Gastroesophageal sphincter (tissue), 4 donors: ENCODE results near the gene VCL. TPM values are rescaled to one million over a fixed set of nuclear protein-coding genes. Genes with fewer than 3 reads are reported as not detected.
"Not testable (repeated sequence)": the region's sequence is repeated elsewhere in the genome, so short reads cannot be mapped to it uniquely, and the experiment has no call there.

Source experiments
- ATAC-seq: fragments of 150-250 bp; one replicate; pipeline ENCODE4 v1.9.1; 2016; ENCODE audit warnings: mild to moderate bottlenecking, moderate library complexity
- H3K27ac ChIP-seq, 4 donors: fragments of 200-600 bp; sonication (generic) in 3 of 4; 1 replicate in 3 of 4; 2 replicates in 1 of 4; pipeline ENCODE4 v1.5.1; 2016 to 2019
- H3K27me3 ChIP-seq: fragments of 200-600 bp; sonication (generic); one replicate; pipeline ENCODE4 v1.5.1; 2019
- H3K36me3 ChIP-seq, 2 donors: fragments of 200-600 bp; sonication (generic); one replicate each; pipeline ENCODE4 v1.5.1; 2019; ENCODE audit warnings: control low read depth in 1 of 2
- H3K4me1 ChIP-seq, 3 donors: fragments of 200-600 bp; sonication (generic); 1 replicate in 2 of 3; 2 replicates in 1 of 3; pipeline ENCODE4 v1.5.1; 2016 to 2019; ENCODE audit warnings: control low read depth in 2 of 3
- H3K4me3 ChIP-seq, 2 donors: fragments of 200-600 bp; sonication (generic); one replicate each; pipeline ENCODE4 v1.5.1; 2019; ENCODE audit warnings: mild to moderate bottlenecking in 1 of 2, moderate library complexity in 1 of 2
- H3K9me3 ChIP-seq, 3 donors: fragments of 200-600 bp; sonication (generic); one replicate each; pipeline ENCODE4 v1.5.1; 2017 to 2019; ENCODE audit warnings: control low read depth in 2 of 3
- EP300 ChIP-seq: sonication (generic); formaldehyde crosslinking; IDR thresholded peaks from one replicate; pipeline ENCODE4 v1.6.1; 2017; ENCODE audit warnings: antibody characterized with exemption, mild to moderate bottlenecking
- POLR2A ChIP-seq, 2 donors: fragments of 450-650 bp; IDR thresholded peaks; one replicate each; pipeline ENCODE4 v1.6.1; 2017; ENCODE audit warnings: antibody characterized with exemption in 2 of 2, mild to moderate bottlenecking in 2 of 2, moderate library complexity in 1 of 2
- POLR2AphosphoS5 ChIP-seq: sonication (generic); formaldehyde crosslinking; IDR thresholded peaks from one replicate; pipeline ENCODE4 v1.6.1; 2017; ENCODE audit warnings: antibody characterized with exemption
- WGBS, 2 donors: methylation state at CpG; one replicate each; pipeline ENCODE4 v1.1.5; 2018; ENCODE audit warnings: low coverage in 1 of 2; 5-methylcytosine and 5-hydroxymethylcytosine counted together
- total RNA-seq, 4 donors: library from RNA; depleted of rRNA; stranded (reverse); fragments of >200 nt; gene quantifications; one replicate each; pipeline ENCODE4 v1.1.0, GENCODE V29; 2016
- TF ChIP-seq, protein P1 (sequence below), 4 experiments: fragments of 200-600 bp in 2 of 4; fragments of 450-650 bp in 2 of 4; sonication (generic) in 1 of 4; IDR thresholded peaks; one replicate each; pipeline ENCODE4 v1.5.1; 2017 to 2019; ENCODE audit warnings: antibody characterized with exemption in 4 of 4, mild to moderate bottlenecking in 2 of 4, moderate library complexity in 2 of 4

Gene VCL
- total RNA-seq, 4 donors from 2014 or later: 433 to 615 (median 440) TPM

GRCh38 chr10:74123081-74123480 is 125.2 kb downstream of the VCL start:
- Histone ChIP-seq H3K9me3 (no peaks in the 10 kb centered on the region), H3K4me1 (peaks cover 0 to 50% (median 0%) of the 10 kb centered on the region in 3 donors), H3K4me3 (no peak overlapping the region), H3K27ac (peak overlapping the region in 3 of 4 donors; percentile 39 to 62 (median 57)), H3K36me3 (peaks cover 0 to 94% of the 10 kb centered on the region in 2 donors), H3K27me3 (no peaks in the 10 kb centered on the region)
- ATAC-seq: no peak
- TF ChIP-seq EP300 (no peak), POLR2A (IDR thresholded peaks at IDR 0.05) (no peak), POLR2AphosphoS5 (no peak)
- TF ChIP-seq, protein P1, sequence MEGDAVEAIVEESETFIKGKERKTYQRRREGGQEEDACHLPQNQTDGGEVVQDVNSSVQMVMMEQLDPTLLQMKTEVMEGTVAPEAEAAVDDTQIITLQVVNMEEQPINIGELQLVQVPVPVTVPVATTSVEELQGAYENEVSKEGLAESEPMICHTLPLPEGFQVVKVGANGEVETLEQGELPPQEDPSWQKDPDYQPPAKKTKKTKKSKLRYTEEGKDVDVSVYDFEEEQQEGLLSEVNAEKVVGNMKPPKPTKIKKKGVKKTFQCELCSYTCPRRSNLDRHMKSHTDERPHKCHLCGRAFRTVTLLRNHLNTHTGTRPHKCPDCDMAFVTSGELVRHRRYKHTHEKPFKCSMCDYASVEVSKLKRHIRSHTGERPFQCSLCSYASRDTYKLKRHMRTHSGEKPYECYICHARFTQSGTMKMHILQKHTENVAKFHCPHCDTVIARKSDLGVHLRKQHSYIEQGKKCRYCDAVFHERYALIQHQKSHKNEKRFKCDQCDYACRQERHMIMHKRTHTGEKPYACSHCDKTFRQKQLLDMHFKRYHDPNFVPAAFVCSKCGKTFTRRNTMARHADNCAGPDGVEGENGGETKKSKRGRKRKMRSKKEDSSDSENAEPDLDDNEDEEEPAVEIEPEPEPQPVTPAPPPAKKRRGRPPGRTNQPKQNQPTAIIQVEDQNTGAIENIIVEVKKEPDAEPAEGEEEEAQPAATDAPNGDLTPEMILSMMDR (IDR thresholded peaks at IDR 0.05): no peak
- 0% methylated on average over 1 of the region's 1 CpG for WGBS, 2 donors

GRCh38 chr10:74133923-74134820 is 136.3 kb downstream of the VCL start:
- Histone ChIP-seq H3K36me3 (peaks cover 10 to 94% of the 10 kb centered on the region in 2 donors), H3K27me3 (no peaks in the 10 kb centered on the region), H3K9me3 (no peaks in the 10 kb centered on the region), H3K4me3 (no peak overlapping the region), H3K27ac (no peak overlapping the region), H3K4me1 (peaks cover 0 to 8% (median 0%) of the 10 kb centered on the region in 3 donors)
- TF ChIP-seq POLR2A (IDR thresholded peaks at IDR 0.05) (no peak), POLR2AphosphoS5 (no peak), EP300 (no peak)
- TF ChIP-seq, protein P1 (IDR thresholded peaks at IDR 0.05): no peak
- 78 to 79% methylated on average over 6 to 8 of the region's 11 CpGs for WGBS, 2 donors
- ATAC-seq: no peak

GRCh38 chr10:74135452-74135851 is 137.5 kb downstream of the VCL start:
- peaks cover 10 to 88% of the 10 kb centered on the region in 2 donors for H3K36me3 ChIP-seq
- H3K9me3 ChIP-seq: no peaks in the 10 kb centered on the region
- no peak for TF ChIP-seq POLR2A (IDR thresholded peaks at IDR 0.05)
- no peak for TF ChIP-seq EP300
- TF ChIP-seq POLR2AphosphoS5: no peak
- TF ChIP-seq, protein P1 (IDR thresholded peaks at IDR 0.05): no peak
- peaks cover 0 to 8% (median 0%) of the 10 kb centered on the region in 3 donors for H3K4me1 ChIP-seq
- WGBS, 2 donors: 82 to 84% methylated on average over 3 of the region's 3 CpGs
- no peak overlapping the region for H3K27ac ChIP-seq
- H3K4me3 ChIP-seq: no peak overlapping the region
- ATAC-seq: no peak
- H3K27me3 ChIP-seq: no peaks in the 10 kb centered on the region

- no peak overlapping the region for H3K27ac ChIP-seq
- peaks cover 10 to 63% of the 10 kb centered on the region in 2 donors for H3K36me3 ChIP-seq
- H3K4me1 ChIP-seq: peaks cover 0 to 18% (median 0%) of the 10 kb centered on the region in 3 donors
- ATAC-seq: no peak
- no peak overlapping the region for H3K4me3 ChIP-seq
- 46 to 83% methylated on average over 5 of the region's 5 CpGs for WGBS, 2 donors
- TF ChIP-seq POLR2A (IDR thresholded peaks at IDR 0.05) (no peak), POLR2AphosphoS5 (no peak), EP300 (no peak)
- TF ChIP-seq, protein P1 (IDR thresholded peaks at IDR 0.05): no peak
- no peaks in the 10 kb centered on the region for H3K27me3 ChIP-seq
- no peaks in the 10 kb centered on the region for H3K9me3 ChIP-seq
Observed at GRCh38 chr10:74137992-74138391, 140.1 kb downstream of the VCL start.

DNA sequence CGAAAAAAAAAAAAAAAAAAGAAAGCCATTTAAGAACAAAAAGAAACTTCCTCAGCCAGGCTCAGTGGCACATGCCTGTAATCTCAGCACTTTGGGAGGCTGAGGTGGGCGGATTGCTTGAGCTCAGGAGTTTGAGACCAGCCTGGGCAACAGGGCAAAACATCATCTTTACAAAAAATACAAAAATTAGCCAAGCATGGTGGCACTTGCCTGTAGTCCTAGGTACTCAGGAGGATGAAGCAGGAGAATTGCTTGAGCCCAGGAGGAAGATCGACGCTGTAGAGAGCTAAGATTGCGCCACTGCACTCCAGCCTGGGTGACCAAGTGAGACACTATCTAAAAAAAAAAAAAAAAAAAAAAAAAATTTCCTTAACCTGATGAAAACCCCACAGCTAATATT is 140.7 kb downstream of the VCL start:
- not testable (repeated sequence) for H3K27me3 ChIP-seq, H3K27ac ChIP-seq, H3K4me3 ChIP-seq, H3K9me3 ChIP-seq, ATAC-seq
- Histone ChIP-seq H3K36me3 (peaks cover 10 to 57% of the 10 kb centered on the region in 2 donors), H3K4me1 (peaks cover 0 to 24% (median 0%) of the 10 kb centered on the region in 3 donors)
- 89 to 93% methylated on average over 2 to 5 of the region's 5 CpGs for WGBS, 2 donors
